WTC11 (cell line): ENCODE measurements around the gene ST6GALNAC1.

Experiments used
- CBFB ChIP-seq: sonication (generic); formaldehyde crosslinking; IDR thresholded peaks from 2 replicates; pipeline ENCODE4 v1.8.1; 2022; ENCODE audit warnings: mild to moderate bottlenecking, low read depth, missing genetic modification reagents
- CREM ChIP-seq: sonication (generic); formaldehyde crosslinking; IDR thresholded peaks from 2 replicates; pipeline ENCODE4 v1.8.1; 2022; ENCODE audit warnings: mild to moderate bottlenecking, missing genetic modification reagents, moderate library complexity
- SP1 ChIP-seq: sonication (generic); formaldehyde crosslinking; conservative IDR thresholded peaks from 2 replicates; pipeline ENCODE4 v1.8.1; 2022; ENCODE audit warnings: missing genetic modification reagents
- TP53 ChIP-seq: sonication (generic); formaldehyde crosslinking; IDR thresholded peaks from 2 replicates; pipeline ENCODE4 v1.8.1; 2023; ENCODE audit warnings: mild to moderate bottlenecking, missing genetic modification reagents
- ZNF416 ChIP-seq: fragments of 250-450 bp; sonication (Bioruptor Pico); IDR thresholded peaks from 2 replicates; pipeline ENCODE4 v1.9.0; 2021; ENCODE audit warnings: mild to moderate bottlenecking, inconsistent platforms
- TF ChIP-seq, protein P1 (sequence below): sonication (generic); formaldehyde crosslinking; IDR thresholded peaks from 2 replicates; pipeline ENCODE4 v1.8.1; 2023; ENCODE audit warnings: mild to moderate bottlenecking, missing genetic modification reagents, moderate library complexity
- TF ChIP-seq, protein P2 (sequence below): fragments of 200-600 bp; IDR thresholded peaks from 2 replicates; pipeline ENCODE4 v1.8.0; 2022; ENCODE audit warnings: antibody characterized with exemption
- TF ChIP-seq, protein P3 (sequence below): sonication (generic); formaldehyde crosslinking; IDR thresholded peaks from 2 replicates; pipeline ENCODE4 v1.8.0; 2022; ENCODE audit warnings: mild to moderate bottlenecking, missing genetic modification reagents
- TF ChIP-seq, protein P4 (sequence below): sonication (generic); formaldehyde crosslinking; IDR thresholded peaks from 2 replicates; pipeline ENCODE4 v1.8.1; 2023; ENCODE audit warnings: mild to moderate bottlenecking, missing genetic modification reagents, borderline replicate concordance
- TF ChIP-seq, protein P5 (sequence below): fragments of 250-450 bp; sonication (Bioruptor Pico); IDR thresholded peaks from 2 replicates; pipeline ENCODE4 v1.9.0; 2021; ENCODE audit warnings: moderate library complexity, mild to moderate bottlenecking, inconsistent platforms, borderline replicate concordance
- TF ChIP-seq, protein P6 (sequence below): sonication (generic); formaldehyde crosslinking; IDR thresholded peaks from 2 replicates; pipeline ENCODE4 v1.8.1; 2023; ENCODE audit warnings: mild to moderate bottlenecking, missing genetic modification reagents, moderate library complexity

DNA sequence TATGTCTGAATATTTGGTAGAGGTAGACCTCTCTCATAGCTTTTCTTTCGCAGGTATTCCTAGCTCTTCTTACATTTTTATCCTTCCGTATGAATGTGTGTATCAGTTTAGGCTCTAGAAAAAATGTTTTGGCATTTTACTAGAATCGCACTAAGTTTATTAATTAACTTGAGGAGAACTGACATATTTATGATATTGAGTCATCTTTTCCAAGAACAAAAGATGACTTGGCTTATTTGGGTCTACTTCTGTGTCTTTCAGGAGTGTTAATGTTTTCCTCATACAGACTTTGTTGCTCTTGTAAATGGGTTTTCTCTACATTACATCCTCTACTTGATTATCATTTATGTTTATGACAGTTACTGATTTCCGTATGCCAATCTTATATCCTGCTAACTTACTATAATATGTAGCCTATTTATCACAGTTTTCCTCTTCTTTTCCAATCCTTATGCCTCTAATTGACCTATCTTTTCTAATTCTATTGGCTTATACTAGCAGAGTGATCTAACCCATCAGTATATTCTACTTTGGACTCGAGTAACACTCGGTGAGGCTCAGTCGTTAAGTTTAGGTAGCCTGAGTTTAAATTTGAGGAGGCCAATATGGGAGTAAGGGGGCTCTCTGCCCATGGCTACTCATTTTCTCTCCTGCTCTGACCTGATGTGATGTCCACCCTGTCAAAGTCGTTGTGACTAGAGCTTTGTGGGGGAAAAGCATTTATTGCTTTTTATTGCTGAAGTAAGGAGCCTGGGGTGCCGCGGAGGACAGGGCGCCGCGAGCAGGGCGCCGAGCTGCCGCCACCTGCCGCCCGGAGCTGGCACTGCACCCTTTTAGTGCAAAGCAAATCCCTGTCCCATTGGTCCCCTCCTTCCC lies 20.0 kb downstream of the ST6GALNAC1 start:
- TF ChIP-seq, protein P1, sequence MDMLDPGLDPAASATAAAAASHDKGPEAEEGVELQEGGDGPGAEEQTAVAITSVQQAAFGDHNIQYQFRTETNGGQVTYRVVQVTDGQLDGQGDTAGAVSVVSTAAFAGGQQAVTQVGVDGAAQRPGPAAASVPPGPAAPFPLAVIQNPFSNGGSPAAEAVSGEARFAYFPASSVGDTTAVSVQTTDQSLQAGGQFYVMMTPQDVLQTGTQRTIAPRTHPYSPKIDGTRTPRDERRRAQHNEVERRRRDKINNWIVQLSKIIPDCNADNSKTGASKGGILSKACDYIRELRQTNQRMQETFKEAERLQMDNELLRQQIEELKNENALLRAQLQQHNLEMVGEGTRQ (CRISPR knock-in tag): no peak
- TF ChIP-seq, protein P2, sequence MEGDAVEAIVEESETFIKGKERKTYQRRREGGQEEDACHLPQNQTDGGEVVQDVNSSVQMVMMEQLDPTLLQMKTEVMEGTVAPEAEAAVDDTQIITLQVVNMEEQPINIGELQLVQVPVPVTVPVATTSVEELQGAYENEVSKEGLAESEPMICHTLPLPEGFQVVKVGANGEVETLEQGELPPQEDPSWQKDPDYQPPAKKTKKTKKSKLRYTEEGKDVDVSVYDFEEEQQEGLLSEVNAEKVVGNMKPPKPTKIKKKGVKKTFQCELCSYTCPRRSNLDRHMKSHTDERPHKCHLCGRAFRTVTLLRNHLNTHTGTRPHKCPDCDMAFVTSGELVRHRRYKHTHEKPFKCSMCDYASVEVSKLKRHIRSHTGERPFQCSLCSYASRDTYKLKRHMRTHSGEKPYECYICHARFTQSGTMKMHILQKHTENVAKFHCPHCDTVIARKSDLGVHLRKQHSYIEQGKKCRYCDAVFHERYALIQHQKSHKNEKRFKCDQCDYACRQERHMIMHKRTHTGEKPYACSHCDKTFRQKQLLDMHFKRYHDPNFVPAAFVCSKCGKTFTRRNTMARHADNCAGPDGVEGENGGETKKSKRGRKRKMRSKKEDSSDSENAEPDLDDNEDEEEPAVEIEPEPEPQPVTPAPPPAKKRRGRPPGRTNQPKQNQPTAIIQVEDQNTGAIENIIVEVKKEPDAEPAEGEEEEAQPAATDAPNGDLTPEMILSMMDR: peak; percentile 89
- TF ChIP-seq, protein P3, sequence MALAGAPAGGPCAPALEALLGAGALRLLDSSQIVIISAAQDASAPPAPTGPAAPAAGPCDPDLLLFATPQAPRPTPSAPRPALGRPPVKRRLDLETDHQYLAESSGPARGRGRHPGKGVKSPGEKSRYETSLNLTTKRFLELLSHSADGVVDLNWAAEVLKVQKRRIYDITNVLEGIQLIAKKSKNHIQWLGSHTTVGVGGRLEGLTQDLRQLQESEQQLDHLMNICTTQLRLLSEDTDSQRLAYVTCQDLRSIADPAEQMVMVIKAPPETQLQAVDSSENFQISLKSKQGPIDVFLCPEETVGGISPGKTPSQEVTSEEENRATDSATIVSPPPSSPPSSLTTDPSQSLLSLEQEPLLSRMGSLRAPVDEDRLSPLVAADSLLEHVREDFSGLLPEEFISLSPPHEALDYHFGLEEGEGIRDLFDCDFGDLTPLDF: no peak
- TF ChIP-seq, protein P4, sequence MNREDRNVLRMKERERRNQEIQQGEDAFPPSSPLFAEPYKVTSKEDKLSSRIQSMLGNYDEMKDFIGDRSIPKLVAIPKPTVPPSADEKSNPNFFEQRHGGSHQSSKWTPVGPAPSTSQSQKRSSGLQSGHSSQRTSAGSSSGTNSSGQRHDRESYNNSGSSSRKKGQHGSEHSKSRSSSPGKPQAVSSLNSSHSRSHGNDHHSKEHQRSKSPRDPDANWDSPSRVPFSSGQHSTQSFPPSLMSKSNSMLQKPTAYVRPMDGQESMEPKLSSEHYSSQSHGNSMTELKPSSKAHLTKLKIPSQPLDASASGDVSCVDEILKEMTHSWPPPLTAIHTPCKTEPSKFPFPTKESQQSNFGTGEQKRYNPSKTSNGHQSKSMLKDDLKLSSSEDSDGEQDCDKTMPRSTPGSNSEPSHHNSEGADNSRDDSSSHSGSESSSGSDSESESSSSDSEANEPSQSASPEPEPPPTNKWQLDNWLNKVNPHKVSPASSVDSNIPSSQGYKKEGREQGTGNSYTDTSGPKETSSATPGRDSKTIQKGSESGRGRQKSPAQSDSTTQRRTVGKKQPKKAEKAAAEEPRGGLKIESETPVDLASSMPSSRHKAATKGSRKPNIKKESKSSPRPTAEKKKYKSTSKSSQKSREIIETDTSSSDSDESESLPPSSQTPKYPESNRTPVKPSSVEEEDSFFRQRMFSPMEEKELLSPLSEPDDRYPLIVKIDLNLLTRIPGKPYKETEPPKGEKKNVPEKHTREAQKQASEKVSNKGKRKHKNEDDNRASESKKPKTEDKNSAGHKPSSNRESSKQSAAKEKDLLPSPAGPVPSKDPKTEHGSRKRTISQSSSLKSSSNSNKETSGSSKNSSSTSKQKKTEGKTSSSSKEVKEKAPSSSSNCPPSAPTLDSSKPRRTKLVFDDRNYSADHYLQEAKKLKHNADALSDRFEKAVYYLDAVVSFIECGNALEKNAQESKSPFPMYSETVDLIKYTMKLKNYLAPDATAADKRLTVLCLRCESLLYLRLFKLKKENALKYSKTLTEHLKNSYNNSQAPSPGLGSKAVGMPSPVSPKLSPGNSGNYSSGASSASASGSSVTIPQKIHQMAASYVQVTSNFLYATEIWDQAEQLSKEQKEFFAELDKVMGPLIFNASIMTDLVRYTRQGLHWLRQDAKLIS (CRISPR knock-in tag): no peak
- TF ChIP-seq TP53 (no peak), CBFB (CRISPR knock-in tag) (no peak), ZNF416 (CRISPR knock-in tag) (no peak), SP1 (CRISPR knock-in tag) (no peak), CREM (CRISPR knock-in tag) (no peak)
- TF ChIP-seq, protein P5, sequence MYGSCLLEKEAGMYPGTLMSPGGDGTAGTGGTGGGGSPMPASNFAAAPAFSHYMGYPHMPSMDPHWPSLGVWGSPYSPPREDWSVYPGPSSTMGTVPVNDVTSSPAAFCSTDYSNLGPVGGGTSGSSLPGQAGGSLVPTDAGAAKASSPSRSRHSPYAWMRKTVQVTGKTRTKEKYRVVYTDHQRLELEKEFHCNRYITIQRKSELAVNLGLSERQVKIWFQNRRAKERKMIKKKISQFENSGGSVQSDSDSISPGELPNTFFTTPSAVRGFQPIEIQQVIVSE (CRISPR knock-in tag): no peak
- TF ChIP-seq, protein P6, sequence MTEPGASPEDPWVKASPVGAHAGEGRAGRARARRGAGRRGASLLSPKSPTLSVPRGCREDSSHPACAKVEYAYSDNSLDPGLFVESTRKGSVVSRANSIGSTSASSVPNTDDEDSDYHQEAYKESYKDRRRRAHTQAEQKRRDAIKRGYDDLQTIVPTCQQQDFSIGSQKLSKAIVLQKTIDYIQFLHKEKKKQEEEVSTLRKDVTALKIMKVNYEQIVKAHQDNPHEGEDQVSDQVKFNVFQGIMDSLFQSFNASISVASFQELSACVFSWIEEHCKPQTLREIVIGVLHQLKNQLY (CRISPR knock-in tag): no peak
